Motor neuron (in vitro differentiated cells): Measurements from ENCODE around the gene AP2A1. TPM values are rescaled to one million over a fixed set of nuclear protein-coding genes. Genes with fewer than 3 reads are reported as not detected.

Source experiments
- ATAC-seq, 8 experiments: fragments of 200-7000 bp; cut with Tn5 transposase; replicated peaks in 6 of 8; 2 replicates each; pipeline ENCODE4 v1.8.0; 2021; ENCODE audit warnings: mild to moderate bottlenecking in 8 of 8, moderate library complexity in 8 of 8
- H3K27ac ChIP-seq, 2 donors: fragments of 250-450 bp; sonication (Bioruptor Pico); 2 replicates each; pipeline ENCODE4 v1.9.0; 2021; ENCODE audit warnings: antibody characterized with exemption in 2 of 2, mild to moderate bottlenecking in 2 of 2, moderate library complexity in 1 of 2
- H3K4me1 ChIP-seq, 2 donors: fragments of 250-450 bp; sonication (Bioruptor Pico); replicated peaks in 1 of 2; 2 replicates each; pipeline ENCODE4 v1.6.1; 2021; ENCODE audit warnings: antibody characterized with exemption in 2 of 2, mild to moderate bottlenecking in 2 of 2, moderate library complexity in 1 of 2
- H3K4me3 ChIP-seq, 5 donors: fragments of 250-450 bp; sonication (Bioruptor Pico); 2 replicates each; pipeline ENCODE4 v1.9.0; 2021; ENCODE audit warnings: antibody characterized with exemption in 5 of 5, mild to moderate bottlenecking in 5 of 5, moderate library complexity in 4 of 5
- WGBS, 10 experiments: fragments of 450-650 bp; shearing (Covaris generic); methylation state at CpG; one replicate each; pipeline ENCODE4 v1.0.0; 2022; 5-methylcytosine and 5-hydroxymethylcytosine counted together
- in situ Hi-C, 9 experiments: fragments of 400-800 bp; cut with MboI; loops; one replicate each; pipeline ENCODE4 v1.15.0; 2021; ENCODE audit warnings: low sequenced_read_pairs in 9 of 9, low pct_unique_long_range_greater_than_20kb in 2 of 9; ENCODE audit not compliant: unreplicated experiment in 9 of 9
- total RNA-seq, 8 experiments: library from RNA; unstranded; fragments of 300-600 nt; gene quantifications; 2 replicates each; pipeline versions ENCODE4 v1.2.3 to v1.2.4, GENCODE V29; 2022

The AP2A1 gene
- total RNA-seq, 8 experiments from 2014 or later = 58.6 to 76.4 (median 71.7) TPM

- Histone ChIP-seq H3K4me3 (peak overlapping the region in 4 of 5 donors; percentile 34 to 43 (median 38)), H3K27ac (peak overlapping the region; percentile 82 to 86), H3K4me1 (peaks cover 15 to 20% of the 10 kb centered on the region in 2 donors)
- WGBS, 10 experiments = 0 to 60% (median 0%) methylated on average over 1 to 9 of the region's 38 CpGs; no CpG with 5 or more reads in 7 of the 10 experiments
- ATAC-seq = peak; percentile 90 to 97 (median 92)
- in situ Hi-C loops = no loop called here
These were observed 35.3 kb downstream of the AP2A1 start for GRCh38 chr19:49801966-49802661.

GRCh38 chr19:49802836-49803528 lies 36.2 kb downstream of the AP2A1 start:
- Histone ChIP-seq H3K4me3 (peak overlapping the region in 4 of 5 donors; percentile 34 to 43 (median 38)), H3K4me1 (peaks cover 15 to 20% of the 10 kb centered on the region in 2 donors), H3K27ac (peak overlapping the region; percentile 82 to 86)
- in situ Hi-C loops = no loop called here
- WGBS, 10 experiments = 56 to 100% (median 97%) methylated on average over 1 to 9 of the region's 24 CpGs; no CpG with 5 or more reads in 5 of the 10 experiments
- peak in 2 of 8 experiments; percentile 1 to 6 for ATAC-seq

- in situ Hi-C loops = no loop called here
- Histone ChIP-seq H3K27ac (no peak overlapping the region), H3K4me1 (peaks cover 15 to 22% of the 10 kb centered on the region in 2 donors), H3K4me3 (no peak overlapping the region)
- WGBS, 10 experiments = 73 to 100% (median 100%) methylated on average over 1 to 3 of the region's 6 CpGs; no CpG with 5 or more reads in 4 of the 10 experiments
- ATAC-seq = no peak
These were observed 36.7 kb downstream of the AP2A1 start for GRCh38 chr19:49803529-49803856.

GRCh38 chr19:49805822-49806619 lies 39.2 kb downstream of the AP2A1 start:
- Histone ChIP-seq H3K27ac (no peak overlapping the region), H3K4me1 (peaks cover 19 to 30% of the 10 kb centered on the region in 2 donors), H3K4me3 (no peak overlapping the region)
- 88 to 100% (median 95%) methylated on average over 1 to 8 of the region's 20 CpGs for WGBS, 10 experiments
- ATAC-seq = no peak
- in situ Hi-C loops = no loop called here

GRCh38 chr19:49806620-49806959 lies 39.8 kb downstream of the AP2A1 start:
- WGBS, 10 experiments = 50 to 100% (median 85%) methylated on average over 1 to 4 of the region's 8 CpGs; no CpG with 5 or more reads in 3 of the 10 experiments
- peaks cover 14 to 24% of the 10 kb centered on the region in 2 donors for H3K4me1 ChIP-seq
- H3K4me3 ChIP-seq = no peak overlapping the region
- ATAC-seq = no peak
- in situ Hi-C loops = no loop called here
- no peak overlapping the region for H3K27ac ChIP-seq

- peaks cover 15 to 18% of the 10 kb centered on the region in 2 donors for H3K4me1 ChIP-seq
- H3K27ac ChIP-seq = no peak overlapping the region
- WGBS, 10 experiments = 74 to 100% (median 98%) methylated on average over 1 to 8 of the region's 18 CpGs; no CpG with 5 or more reads in 3 of the 10 experiments
- no peak overlapping the region for H3K4me3 ChIP-seq
- in situ Hi-C loops = no loop called here
- ATAC-seq = no peak
These were observed 40.5 kb downstream of the AP2A1 start for GRCh38 chr19:49807058-49807903.

- Histone ChIP-seq H3K4me3 (peak overlapping the region in 3 of 5 donors; percentile 35 to 41 (median 40)), H3K4me1 (peaks cover 12 to 15% of the 10 kb centered on the region in 2 donors), H3K27ac (no peak overlapping the region)
- 70 to 100% (median 100%) methylated on average over 1 to 4 of the region's 20 CpGs; no CpG with 5 or more reads in 2 of the 10 experiments for WGBS, 10 experiments
- in situ Hi-C loops = no loop called here
- peak in 1 of 8 experiments; percentile 23 for ATAC-seq
These were observed 41.3 kb downstream of the AP2A1 start for GRCh38 chr19:49807904-49808675.

- peaks cover 12 to 15% of the 10 kb centered on the region in 2 donors for H3K4me1 ChIP-seq
- 0% methylated on average over 1 of the region's 31 CpGs; no CpG with 5 or more reads in 9 of the 10 experiments for WGBS, 10 experiments
- peak; percentile 27 to 71 (median 62) for ATAC-seq
- H3K4me3 ChIP-seq = peak overlapping the region; percentile 35 to 41 (median 38)
- in situ Hi-C loops = no loop called here
- peak overlapping the region; percentile 14 to 23 for H3K27ac ChIP-seq
These were observed 41.9 kb downstream of the AP2A1 start for GRCh38 chr19:49808711-49809159.

- peak; percentile 7 to 39 (median 22) for ATAC-seq
- peak overlapping the region; percentile 14 to 23 for H3K27ac ChIP-seq
- WGBS, 10 experiments = 20 to 56% (median 48%) methylated on average over 1 to 12 of the region's 50 CpGs; no CpG with 5 or more reads in 4 of the 10 experiments
- H3K4me1 ChIP-seq = peaks cover 15 to 16% of the 10 kb centered on the region in 2 donors
- in situ Hi-C loops = no loop called here
- H3K4me3 ChIP-seq = peak overlapping the region; percentile 35 to 41 (median 38)
These were observed 42.5 kb downstream of the AP2A1 start for GRCh38 chr19:49809160-49809940.

GRCh38 chr19:49809941-49810389 lies 43.2 kb downstream of the AP2A1 start:
- no peak for ATAC-seq
- in situ Hi-C loops = no loop called here
- Histone ChIP-seq H3K4me3 (peak overlapping the region in 4 of 5 donors; percentile 35 to 41 (median 39)), H3K27ac (no peak overlapping the region), H3K4me1 (peaks cover 15 to 16% of the 10 kb centered on the region in 2 donors)
- WGBS, 10 experiments = 60 to 100% (median 96%) methylated on average over 1 to 5 of the region's 5 CpGs; no CpG with 5 or more reads in 7 of the 10 experiments

GRCh38 chr19:49811328-49811727 lies 44.5 kb downstream of the AP2A1 start:
- no peak overlapping the region for H3K4me3 ChIP-seq
- no peak for ATAC-seq
- H3K4me1 ChIP-seq = peaks cover 15 to 16% of the 10 kb centered on the region in 2 donors
- in situ Hi-C loops = no loop called here
- 78 to 100% (median 95%) methylated on average over 1 to 6 of the region's 6 CpGs; no CpG with 5 or more reads in 1 of the 10 experiments for WGBS, 10 experiments
- no peak overlapping the region for H3K27ac ChIP-seq
